DOHH2 (cell line): ENCODE measurements around the gene OBP2B.

ENCODE experiments used
- H3F3A ChIP-seq: fragments of 200-600 bp; sonication (generic), shearing (Covaris generic); 2 replicates; pipeline ENCODE4 v1.6.0; 2016; ENCODE audit warnings: antibody characterized with exemption, mild to moderate bottlenecking; ENCODE audit not compliant: control insufficient read depth, insufficient read depth
- H3K27ac ChIP-seq: fragments of 200-600 bp; sonication (generic); 2 replicates; pipeline ENCODE4 v1.5.1; 2014; ENCODE audit warnings: low read depth, mild to moderate bottlenecking, low read length, moderate library complexity
- H3K27me3 ChIP-seq: fragments of 200-600 bp; sonication (generic); 2 replicates; pipeline ENCODE4 v1.6.1; 2014; ENCODE audit warnings: mild to moderate bottlenecking, low read length, mixed read lengths; ENCODE audit not compliant: control insufficient read depth
- H3K36me3 ChIP-seq: fragments of 200-600 bp; sonication (generic); 2 replicates; pipeline ENCODE4 v1.6.1; 2014; ENCODE audit warnings: mild to moderate bottlenecking, low read length, moderate library complexity, mixed read lengths; ENCODE audit not compliant: control insufficient read depth
- H3K4me1 ChIP-seq: fragments of 200-600 bp; sonication (generic); 2 replicates; pipeline ENCODE4 v1.6.1; 2014; ENCODE audit warnings: mild to moderate bottlenecking, low read length, mixed read lengths; ENCODE audit not compliant: control insufficient read depth
- H3K4me2 ChIP-seq: fragments of 200-600 bp; sonication (generic); 2 replicates; pipeline ENCODE4 v1.6.0; 2014; ENCODE audit warnings: mild to moderate bottlenecking, low read length, moderate library complexity
- H3K4me3 ChIP-seq: fragments of 200-600 bp; sonication (generic); 2 replicates; pipeline ENCODE4 v1.5.1; 2014; ENCODE audit warnings: mild to moderate bottlenecking, low read length, mixed read lengths
- H3K79me2 ChIP-seq: fragments of 200-600 bp; sonication (generic); 2 replicates; pipeline ENCODE4 v1.6.1; 2014; ENCODE audit warnings: mild to moderate bottlenecking, low read length, mixed read lengths; ENCODE audit not compliant: control insufficient read depth
- H3K9me2 ChIP-seq: fragments of 200-600 bp; sonication (generic); replicated peaks from 2 replicates; pipeline ENCODE4 v1.6.1; 2014; ENCODE audit warnings: mild to moderate bottlenecking, low read length, mixed read lengths; ENCODE audit not compliant: control insufficient read depth
- H3K9me3 ChIP-seq: fragments of 200-600 bp; sonication (generic); 2 replicates; pipeline ENCODE4 v1.6.1; 2014; ENCODE audit warnings: antibody characterized with exemption, low read length, mixed read lengths; ENCODE audit not compliant: control insufficient read depth, insufficient read depth
- H4K20me1 ChIP-seq: fragments of 200-600 bp; sonication (generic); 2 replicates; pipeline ENCODE4 v1.6.0; 2014; ENCODE audit warnings: low read depth, mild to moderate bottlenecking, antibody characterized with exemption, low read length, moderate library complexity; ENCODE audit not compliant: control insufficient read depth, insufficient read depth
- CTCF ChIP-seq: fragments of 200-600 bp; sonication (generic); IDR thresholded peaks from one replicate; pipeline ENCODE4 v1.5.1; 2014; ENCODE audit warnings: antibody characterized with exemption, mild to moderate bottlenecking, low read depth, low read length; ENCODE audit not compliant: poor library complexity, severe bottlenecking
- EZH2phosphoT487 ChIP-seq: fragments of 200-600 bp; sonication (generic); IDR thresholded peaks from 2 replicates; pipeline ENCODE4 v1.6.1; 2017; ENCODE audit warnings: borderline replicate concordance, mild to moderate bottlenecking, antibody characterized with exemption, low read length, moderate library complexity, mixed read lengths

Gene OBP2B

GRCh38 chr9:133204993-133205336, 4.1 kb downstream of the OBP2B start:
- no peaks in the 10 kb centered on the region for H3K27me3 ChIP-seq
- no peaks in the 10 kb centered on the region for H3K36me3 ChIP-seq
- H4K20me1 ChIP-seq, result no peaks in the 10 kb centered on the region
- no peak for TF ChIP-seq EZH2phosphoT487
- TF ChIP-seq CTCF, result no peak
- H3K9me2 ChIP-seq, result no peaks in the 10 kb centered on the region
- H3K27ac ChIP-seq, result no peak overlapping the region
- H3K79me2 ChIP-seq, result no peaks in the 10 kb centered on the region
- no peaks in the 10 kb centered on the region for H3K4me1 ChIP-seq
- no peaks in the 10 kb centered on the region for H3K9me3 ChIP-seq
- H3K4me2 ChIP-seq, result no peak overlapping the region
- no peaks in the 10 kb centered on the region for H3F3A ChIP-seq
- no peak overlapping the region for H3K4me3 ChIP-seq

DNA sequence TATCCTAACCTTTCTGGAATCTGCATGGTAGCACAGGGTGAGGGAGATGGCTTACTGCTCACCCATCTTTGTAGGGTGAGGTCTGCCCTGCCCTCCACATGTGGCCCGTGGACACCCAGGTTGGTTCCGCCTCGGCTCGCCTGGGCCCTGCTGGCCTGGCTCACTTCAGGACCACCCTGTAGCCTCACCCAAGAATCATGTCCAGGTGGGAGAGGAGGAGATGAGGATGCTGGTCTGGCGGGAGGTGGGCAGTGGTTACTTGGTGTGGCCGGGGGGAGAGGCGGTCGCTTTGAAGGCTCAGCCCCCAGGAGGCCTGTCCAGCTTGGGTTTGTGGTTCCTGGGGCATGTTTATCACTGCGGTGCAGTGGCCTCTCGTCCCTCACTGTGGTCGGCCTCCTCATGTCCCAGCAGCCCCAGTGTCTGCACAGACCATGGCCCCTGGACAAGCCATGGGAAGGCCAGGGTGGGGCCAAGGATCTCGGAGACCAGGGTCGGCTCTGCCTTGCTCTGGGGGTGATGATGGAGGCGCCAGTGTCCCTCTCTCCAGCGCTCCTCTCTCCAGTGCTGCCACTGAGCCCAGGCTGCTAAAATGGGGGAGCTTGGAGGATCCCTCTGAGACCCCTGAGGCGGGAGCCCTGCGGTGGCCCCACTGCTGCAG, 4.6 kb downstream of the OBP2B start:
- Histone ChIP-seq H3K27ac (no peak overlapping the region), H3K79me2 (no peaks in the 10 kb centered on the region), H3K4me1 (no peaks in the 10 kb centered on the region), H3K9me2 (no peaks in the 10 kb centered on the region), H3K36me3 (no peaks in the 10 kb centered on the region), H3K27me3 (no peaks in the 10 kb centered on the region), H3F3A (no peaks in the 10 kb centered on the region), H3K9me3 (no peaks in the 10 kb centered on the region), H3K4me3 (no peak overlapping the region), H4K20me1 (no peaks in the 10 kb centered on the region), H3K4me2 (no peak overlapping the region)
- no peak for TF ChIP-seq CTCF
- TF ChIP-seq EZH2phosphoT487, result no peak

DNA sequence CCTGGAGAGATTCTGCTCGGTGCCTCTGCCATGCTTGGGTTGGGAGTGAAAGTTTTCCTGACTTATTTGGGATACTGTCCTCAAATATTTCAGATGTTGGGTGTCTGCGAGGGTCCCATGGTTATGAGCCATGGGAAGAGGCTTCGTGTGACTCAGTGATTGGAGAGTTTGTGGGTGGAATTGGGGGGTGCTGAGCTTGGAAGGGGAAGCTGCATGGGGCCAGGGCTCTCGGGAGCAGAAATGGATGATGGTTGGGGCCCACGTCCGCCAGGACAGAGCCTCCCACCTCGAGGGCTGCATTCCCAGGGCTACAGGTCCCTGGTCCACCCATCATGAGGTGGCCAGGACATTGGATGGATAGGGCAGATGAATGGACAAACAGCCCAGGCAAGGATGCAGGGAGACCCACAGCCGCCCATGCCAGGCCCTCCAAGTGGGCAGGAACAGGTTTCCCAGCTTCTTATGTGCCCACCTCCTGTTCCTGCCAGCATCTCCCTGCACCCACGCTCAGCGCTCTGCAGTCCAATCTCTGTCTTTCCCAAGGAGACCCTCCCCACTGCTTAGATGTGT, 5.5 kb downstream of the OBP2B start:
- TF ChIP-seq CTCF (no peak), EZH2phosphoT487 (no peak)
- Histone ChIP-seq H3K4me2 (no peak overlapping the region), H3K9me3 (no peaks in the 10 kb centered on the region), H3F3A (no peaks in the 10 kb centered on the region), H3K27me3 (no peaks in the 10 kb centered on the region), H3K4me1 (no peaks in the 10 kb centered on the region), H3K27ac (no peak overlapping the region), H4K20me1 (no peaks in the 10 kb centered on the region), H3K36me3 (no peaks in the 10 kb centered on the region), H3K4me3 (no peak overlapping the region), H3K79me2 (no peaks in the 10 kb centered on the region), H3K9me2 (no peaks in the 10 kb centered on the region)
